ENCODE results near the gene NQO2.
"Not testable (repeated sequence)": the region's sequence is repeated elsewhere in the genome, so short reads cannot be mapped to it uniquely, and the experiment has no call there.

- TF ChIP-seq, protein P1, sequence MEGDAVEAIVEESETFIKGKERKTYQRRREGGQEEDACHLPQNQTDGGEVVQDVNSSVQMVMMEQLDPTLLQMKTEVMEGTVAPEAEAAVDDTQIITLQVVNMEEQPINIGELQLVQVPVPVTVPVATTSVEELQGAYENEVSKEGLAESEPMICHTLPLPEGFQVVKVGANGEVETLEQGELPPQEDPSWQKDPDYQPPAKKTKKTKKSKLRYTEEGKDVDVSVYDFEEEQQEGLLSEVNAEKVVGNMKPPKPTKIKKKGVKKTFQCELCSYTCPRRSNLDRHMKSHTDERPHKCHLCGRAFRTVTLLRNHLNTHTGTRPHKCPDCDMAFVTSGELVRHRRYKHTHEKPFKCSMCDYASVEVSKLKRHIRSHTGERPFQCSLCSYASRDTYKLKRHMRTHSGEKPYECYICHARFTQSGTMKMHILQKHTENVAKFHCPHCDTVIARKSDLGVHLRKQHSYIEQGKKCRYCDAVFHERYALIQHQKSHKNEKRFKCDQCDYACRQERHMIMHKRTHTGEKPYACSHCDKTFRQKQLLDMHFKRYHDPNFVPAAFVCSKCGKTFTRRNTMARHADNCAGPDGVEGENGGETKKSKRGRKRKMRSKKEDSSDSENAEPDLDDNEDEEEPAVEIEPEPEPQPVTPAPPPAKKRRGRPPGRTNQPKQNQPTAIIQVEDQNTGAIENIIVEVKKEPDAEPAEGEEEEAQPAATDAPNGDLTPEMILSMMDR (IDR thresholded peaks at IDR 0.05; ENCODE audit: low read depth, low read length): not testable (repeated sequence)
- TF ChIP-seq POLR2A (IDR thresholded peaks at IDR 0.05; ENCODE audit: extremely low read depth, insufficient read length); MYC (IDR thresholded peaks at IDR 0.05; ENCODE audit: low read depth, low read length): not testable (repeated sequence)
- TF ChIP-seq, protein P2, sequence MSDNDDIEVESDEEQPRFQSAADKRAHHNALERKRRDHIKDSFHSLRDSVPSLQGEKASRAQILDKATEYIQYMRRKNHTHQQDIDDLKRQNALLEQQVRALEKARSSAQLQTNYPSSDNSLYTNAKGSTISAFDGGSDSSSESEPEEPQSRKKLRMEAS (IDR thresholded peaks at IDR 0.05; ENCODE audit: low read depth, low read length): not testable (repeated sequence)
These were observed 27.5 kb upstream of the NQO2 start for GRCh38 chr6:2972219-2972487.
